Thyroid gland (tissue), 4 donors: Measurements from ENCODE around the gene ENDOV.

Experiments used
- POLR2A ChIP-seq, 2 donors: fragments of 450-650 bp; IDR thresholded peaks; one replicate each; pipeline ENCODE4 v1.6.1; 2017; ENCODE audit warnings: antibody characterized with exemption in 2 of 2, mild to moderate bottlenecking in 2 of 2, moderate library complexity in 1 of 2
- TF ChIP-seq, protein P1 (sequence below), 6 experiments: fragments of 200-600 bp in 3 of 6; fragments of 450-650 bp in 3 of 6; sonication (generic) in 3 of 6; IDR thresholded peaks; one replicate each; pipeline ENCODE4 v1.5.1; 2016 to 2019; ENCODE audit warnings: antibody characterized with exemption in 6 of 6, mild to moderate bottlenecking in 2 of 6, inconsistent platforms in 1 of 6, moderate library complexity in 1 of 6

DNA sequence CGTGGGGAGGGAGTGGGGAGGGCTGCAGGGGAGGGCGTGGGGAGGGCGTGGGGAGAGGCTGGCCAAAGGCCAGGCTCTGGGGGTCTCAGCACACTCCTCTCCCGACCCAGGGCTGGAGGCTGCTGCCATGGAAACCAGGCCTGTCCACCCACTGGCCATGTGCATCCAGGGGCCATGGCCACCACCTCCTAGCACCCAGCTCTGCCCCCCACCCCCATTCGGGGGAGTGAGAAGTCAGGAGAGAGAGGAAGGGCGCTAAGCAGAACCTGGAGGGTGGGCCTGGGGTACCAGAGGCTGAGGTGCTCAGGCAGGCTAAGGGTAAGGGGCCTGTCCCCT, 29.6 kb downstream of the ENDOV start:
- no peak for TF ChIP-seq POLR2A (IDR thresholded peaks at IDR 0.05)
- TF ChIP-seq, protein P1, sequence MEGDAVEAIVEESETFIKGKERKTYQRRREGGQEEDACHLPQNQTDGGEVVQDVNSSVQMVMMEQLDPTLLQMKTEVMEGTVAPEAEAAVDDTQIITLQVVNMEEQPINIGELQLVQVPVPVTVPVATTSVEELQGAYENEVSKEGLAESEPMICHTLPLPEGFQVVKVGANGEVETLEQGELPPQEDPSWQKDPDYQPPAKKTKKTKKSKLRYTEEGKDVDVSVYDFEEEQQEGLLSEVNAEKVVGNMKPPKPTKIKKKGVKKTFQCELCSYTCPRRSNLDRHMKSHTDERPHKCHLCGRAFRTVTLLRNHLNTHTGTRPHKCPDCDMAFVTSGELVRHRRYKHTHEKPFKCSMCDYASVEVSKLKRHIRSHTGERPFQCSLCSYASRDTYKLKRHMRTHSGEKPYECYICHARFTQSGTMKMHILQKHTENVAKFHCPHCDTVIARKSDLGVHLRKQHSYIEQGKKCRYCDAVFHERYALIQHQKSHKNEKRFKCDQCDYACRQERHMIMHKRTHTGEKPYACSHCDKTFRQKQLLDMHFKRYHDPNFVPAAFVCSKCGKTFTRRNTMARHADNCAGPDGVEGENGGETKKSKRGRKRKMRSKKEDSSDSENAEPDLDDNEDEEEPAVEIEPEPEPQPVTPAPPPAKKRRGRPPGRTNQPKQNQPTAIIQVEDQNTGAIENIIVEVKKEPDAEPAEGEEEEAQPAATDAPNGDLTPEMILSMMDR (IDR thresholded peaks at IDR 0.05), result no peak
